Fibroblast of gingiva (primary cell): ENCODE measurements around the gene TYRP1.

Experiments used
- DNase-seq: peaks from one replicate; pipeline ENCODE4 v3.0.0-alpha.2; 2011; ENCODE audit warnings: low read depth

The TYRP1 gene

DNA sequence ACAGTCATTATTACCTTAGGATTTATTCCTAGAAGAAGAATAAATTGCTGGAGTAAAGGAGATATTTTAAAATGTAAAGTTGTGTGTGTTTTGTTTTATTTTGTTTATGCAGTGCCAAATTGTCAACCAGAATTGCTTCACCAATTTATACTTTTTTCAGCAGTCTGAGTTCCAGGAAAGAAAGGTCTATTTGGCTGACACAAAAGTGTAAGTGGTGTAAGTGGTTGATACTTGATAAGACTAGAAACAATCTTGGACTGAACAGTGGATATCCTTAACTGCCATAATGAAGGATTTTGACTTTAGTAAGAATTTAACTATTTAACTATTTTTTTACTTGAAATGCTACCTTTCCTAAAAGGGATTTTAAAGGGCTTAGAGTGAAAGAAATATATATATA lies 37.7 kb downstream of the TYRP1 start:
- DNase-seq, result no peak

DNA sequence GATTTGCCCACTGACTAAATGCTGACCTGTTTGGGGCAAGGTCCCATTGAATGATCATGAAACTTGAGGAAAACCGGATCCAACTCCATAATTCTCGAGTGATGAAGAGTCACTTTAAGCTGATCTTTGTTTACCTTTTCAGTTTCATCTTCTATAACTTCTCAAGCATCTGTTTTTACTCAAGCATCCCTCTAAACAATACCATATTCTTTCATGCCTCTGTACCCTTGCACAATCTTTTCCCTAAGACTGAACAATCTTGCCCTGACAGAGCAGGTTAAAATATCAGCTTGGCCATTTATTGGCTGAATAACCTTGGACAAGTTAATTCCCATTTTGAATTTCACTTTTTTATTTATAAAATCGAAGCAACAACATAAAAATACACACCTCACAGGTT lies 39.8 kb downstream of the TYRP1 start:
- DNase-seq, result peak; percentile 40

DNA sequence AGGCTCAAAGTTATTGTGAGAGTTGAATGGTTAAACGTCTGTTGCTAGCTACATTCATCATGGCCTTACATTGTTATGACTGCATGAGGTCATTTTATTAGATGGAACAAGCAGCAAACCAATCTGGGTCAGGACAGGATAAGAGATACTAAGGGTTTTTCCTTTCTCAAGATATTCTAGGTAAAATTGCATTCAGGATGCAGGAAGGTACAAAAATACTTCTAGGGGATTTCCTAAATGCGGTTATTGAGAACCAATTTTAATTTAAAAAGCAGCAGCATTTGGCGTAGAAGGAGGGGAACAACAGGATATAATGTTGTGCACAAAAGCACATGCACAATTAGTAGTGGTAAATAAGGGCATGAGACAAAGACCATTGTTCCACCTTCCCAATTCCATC lies 42.5 kb downstream of the TYRP1 start:
- no peak for DNase-seq

DNA sequence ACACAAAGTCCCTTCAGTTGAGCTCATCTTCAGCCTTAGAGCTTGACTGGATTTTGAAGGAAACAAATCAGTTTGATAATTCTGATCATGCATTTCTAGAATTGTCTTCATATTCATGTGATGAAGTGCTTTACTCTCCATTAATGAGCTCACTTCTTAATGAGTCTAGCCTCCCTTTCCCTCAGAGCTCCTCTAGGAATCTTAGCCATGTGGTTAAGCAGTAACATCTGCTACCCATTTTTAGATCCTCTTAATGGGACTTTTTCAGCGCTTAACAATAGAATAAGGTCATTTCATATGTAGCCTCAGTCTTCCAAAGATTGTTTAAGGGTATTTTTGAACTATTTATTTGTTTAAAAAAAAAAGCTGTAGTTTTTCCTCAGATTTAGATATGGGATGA lies 44.7 kb downstream of the TYRP1 start:
- DNase-seq, result no peak

DNA sequence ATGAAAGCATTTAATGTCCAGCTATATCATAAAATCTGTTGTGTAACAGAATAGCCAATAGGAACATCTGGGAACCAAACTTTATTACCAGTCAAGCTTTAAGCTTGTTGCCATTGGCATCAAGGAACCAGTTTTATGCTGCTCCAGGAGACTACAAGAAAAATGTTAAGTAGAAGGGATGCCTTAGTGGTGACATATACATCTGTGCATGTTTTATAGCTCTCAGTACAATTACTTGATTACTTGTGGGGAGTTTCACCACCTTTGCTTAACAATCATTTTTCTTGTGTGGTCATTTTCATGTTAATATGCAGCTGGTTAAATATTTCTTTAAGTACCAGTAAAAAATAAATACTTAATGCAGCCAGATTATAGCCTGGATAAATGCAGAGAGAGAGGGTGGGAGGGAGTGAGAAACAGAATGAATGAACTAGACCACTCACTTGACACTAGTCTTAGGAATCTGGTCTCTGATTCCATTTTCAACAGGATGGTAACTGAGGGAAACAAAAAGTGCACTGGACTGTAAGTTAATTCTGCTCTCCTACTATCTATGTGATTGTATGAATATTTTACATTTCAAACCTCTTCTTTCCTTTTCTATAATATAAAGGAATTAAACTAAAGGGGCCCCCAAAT lies 45.9 kb downstream of the TYRP1 start:
- no peak for DNase-seq

DNA sequence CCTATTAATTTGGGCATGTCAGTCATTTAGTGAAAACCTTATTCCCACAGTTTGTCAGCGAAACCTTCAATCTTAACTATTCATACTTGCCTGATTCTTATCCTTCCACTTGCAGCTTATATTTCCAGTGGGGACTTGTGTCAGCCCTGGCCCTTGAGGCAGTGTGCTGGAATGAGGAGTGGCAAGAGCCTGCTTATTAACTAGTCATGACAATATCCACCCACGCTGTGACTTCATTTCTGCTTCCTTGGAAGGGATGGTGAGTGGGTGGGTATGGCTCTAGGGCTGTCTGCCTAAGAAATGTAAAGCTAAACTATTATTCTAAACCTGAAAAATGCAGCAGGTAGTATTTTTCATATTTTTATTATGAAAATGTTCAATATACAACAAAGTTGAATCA lies 47.7 kb downstream of the TYRP1 start:
- DNase-seq, result no peak

DNA sequence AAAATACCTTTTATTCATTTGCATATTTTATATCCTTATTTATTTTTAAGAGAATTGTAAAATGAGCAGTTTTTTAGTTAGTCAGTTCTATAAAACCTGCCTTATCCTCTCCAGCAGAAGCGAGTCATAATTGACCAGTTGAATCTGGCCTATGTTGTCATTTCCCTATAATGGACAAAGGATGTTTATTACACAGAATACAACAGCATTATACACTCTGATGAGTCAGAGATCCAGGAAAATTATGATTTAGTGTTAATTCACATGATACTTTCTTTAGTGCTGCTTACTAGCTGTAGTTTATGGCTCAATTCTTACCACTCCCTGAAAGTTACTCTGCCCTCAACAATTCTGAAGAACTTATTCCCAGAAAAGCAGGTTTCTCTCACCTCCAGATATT lies 54.8 kb downstream of the TYRP1 start:
- DNase-seq, result peak; percentile 28

DNA sequence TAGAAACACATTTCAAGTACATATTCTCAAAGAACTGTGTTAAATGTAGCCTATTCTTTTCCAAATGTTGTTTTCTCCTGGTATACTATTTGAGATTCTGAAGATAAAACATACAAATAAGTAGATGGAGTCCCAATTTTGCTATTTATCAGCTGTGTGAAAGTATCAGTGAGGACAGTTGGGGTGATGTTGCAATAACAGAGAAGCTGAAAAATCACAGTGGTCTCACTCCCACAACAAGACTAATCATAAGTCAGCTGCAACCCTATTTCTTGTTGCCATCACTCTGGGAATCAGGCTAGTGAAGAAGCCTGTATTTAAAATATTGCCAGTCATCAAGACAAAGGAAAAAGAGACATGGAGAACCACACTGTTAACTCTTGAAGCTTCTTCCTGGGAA lies 55.8 kb downstream of the TYRP1 start:
- no peak for DNase-seq

DNA sequence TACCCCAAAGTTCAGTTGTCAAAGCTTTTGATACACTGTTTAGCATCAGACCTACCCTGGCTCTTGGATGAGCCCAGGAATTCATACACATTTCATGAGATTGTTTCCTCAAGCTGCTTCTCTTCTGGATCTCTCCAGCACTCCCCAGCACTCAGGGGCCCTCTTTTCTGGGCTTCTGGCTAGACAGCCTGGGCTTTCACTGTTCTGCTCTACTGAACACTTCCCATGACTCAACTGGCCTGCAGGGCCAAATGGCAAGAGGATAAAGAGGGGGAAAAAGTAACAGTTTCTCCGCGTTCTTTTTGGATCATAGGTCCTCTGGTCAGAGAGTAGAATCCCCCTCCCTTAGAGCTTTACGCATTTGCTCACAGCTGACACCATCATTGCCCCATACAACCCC lies 60.7 kb downstream of the TYRP1 start:
- DNase-seq, result no peak

DNA sequence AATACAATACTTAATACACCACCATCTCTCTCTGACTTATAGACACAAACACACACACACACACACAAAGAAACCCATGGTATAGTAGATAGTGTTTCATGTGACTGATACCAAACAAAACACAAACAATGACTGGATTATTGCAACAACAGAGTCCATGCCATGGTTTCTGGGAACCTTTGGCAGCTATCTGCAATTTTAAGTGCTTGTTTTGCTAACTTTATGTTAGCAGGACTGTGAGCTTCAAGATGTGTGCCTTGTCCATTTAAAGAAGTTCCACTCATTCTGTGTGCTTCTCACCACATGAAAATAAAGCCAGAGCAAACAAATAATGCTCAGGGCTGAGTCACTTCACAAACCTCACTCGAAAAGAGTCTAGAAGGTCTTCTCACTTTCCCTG lies 66.6 kb downstream of the TYRP1 start:
- DNase-seq, result peak; percentile 92
